Hepatocyte (in vitro differentiated cells): Measurements from ENCODE around the gene SPATC1L.

Experiments
- EZH2 ChIP-seq: fragments of 200-600 bp; sonication (generic); IDR thresholded peaks from 2 replicates; pipeline ENCODE4 v1.6.1; 2016; ENCODE audit warnings: antibody characterized with exemption, mild to moderate bottlenecking, borderline replicate concordance
- EZH2phosphoT487 ChIP-seq: fragments of 200-600 bp; sonication (generic); IDR thresholded peaks from one replicate; pipeline ENCODE4 v1.6.1; 2018; ENCODE audit warnings: antibody characterized with exemption, mild to moderate bottlenecking, low read depth, moderate library complexity; ENCODE audit not compliant: unreplicated experiment, severe bottlenecking
- TF ChIP-seq, protein P1 (sequence below): fragments of 200-600 bp; sonication (generic); IDR thresholded peaks from 2 replicates; pipeline ENCODE4 v1.5.1; 2016; ENCODE audit warnings: antibody characterized with exemption, mild to moderate bottlenecking; ENCODE audit not compliant: poor library complexity

- TF ChIP-seq, protein P1, sequence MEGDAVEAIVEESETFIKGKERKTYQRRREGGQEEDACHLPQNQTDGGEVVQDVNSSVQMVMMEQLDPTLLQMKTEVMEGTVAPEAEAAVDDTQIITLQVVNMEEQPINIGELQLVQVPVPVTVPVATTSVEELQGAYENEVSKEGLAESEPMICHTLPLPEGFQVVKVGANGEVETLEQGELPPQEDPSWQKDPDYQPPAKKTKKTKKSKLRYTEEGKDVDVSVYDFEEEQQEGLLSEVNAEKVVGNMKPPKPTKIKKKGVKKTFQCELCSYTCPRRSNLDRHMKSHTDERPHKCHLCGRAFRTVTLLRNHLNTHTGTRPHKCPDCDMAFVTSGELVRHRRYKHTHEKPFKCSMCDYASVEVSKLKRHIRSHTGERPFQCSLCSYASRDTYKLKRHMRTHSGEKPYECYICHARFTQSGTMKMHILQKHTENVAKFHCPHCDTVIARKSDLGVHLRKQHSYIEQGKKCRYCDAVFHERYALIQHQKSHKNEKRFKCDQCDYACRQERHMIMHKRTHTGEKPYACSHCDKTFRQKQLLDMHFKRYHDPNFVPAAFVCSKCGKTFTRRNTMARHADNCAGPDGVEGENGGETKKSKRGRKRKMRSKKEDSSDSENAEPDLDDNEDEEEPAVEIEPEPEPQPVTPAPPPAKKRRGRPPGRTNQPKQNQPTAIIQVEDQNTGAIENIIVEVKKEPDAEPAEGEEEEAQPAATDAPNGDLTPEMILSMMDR = no peak
- TF ChIP-seq EZH2phosphoT487 (no peak), EZH2 (no peak)
These were observed 22.1 kb upstream of the SPATC1L start for GRCh38 chr21:46206163-46207005.
